ENCODE data around the gene R3HDM4.

DNA sequence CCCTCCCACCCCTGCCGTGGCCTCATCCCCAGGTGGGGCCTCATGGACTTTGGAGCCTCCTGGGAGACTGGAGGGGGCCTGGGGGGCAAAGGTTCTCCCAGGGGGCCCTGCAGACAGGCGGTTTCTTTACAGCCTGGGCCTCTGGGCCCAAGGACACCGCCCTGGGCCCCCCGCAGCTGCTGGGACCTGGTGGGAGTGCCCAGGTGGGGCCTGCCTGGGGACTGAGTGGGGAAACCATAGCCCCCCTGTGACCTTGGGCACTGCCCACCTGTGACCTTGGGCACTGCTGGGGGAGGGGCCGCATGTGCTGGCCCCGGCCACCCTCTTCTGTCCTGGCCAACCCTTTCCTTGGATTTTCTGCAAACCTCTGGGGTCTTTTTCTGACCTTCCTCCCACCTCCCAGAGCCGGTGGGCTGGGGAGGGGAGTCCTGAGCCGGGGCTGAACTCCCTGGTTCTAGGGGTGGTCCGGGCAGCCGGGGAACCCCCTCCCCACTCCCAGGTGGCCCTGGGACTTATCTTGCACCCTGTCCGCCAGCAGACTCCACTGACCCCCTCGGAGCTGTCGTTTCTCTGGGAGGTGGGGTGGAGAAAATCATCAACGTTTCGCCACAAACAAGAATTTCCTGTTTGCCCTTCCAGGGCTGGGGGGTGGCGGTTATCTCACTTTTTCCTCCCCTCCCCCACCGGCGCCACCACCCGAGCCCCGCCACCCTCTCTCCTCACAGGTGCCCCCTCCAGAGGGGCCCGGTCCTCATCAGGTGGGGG lies 39.8 kb upstream of the R3HDM4 start:
- TF ChIP-seq, protein P1, sequence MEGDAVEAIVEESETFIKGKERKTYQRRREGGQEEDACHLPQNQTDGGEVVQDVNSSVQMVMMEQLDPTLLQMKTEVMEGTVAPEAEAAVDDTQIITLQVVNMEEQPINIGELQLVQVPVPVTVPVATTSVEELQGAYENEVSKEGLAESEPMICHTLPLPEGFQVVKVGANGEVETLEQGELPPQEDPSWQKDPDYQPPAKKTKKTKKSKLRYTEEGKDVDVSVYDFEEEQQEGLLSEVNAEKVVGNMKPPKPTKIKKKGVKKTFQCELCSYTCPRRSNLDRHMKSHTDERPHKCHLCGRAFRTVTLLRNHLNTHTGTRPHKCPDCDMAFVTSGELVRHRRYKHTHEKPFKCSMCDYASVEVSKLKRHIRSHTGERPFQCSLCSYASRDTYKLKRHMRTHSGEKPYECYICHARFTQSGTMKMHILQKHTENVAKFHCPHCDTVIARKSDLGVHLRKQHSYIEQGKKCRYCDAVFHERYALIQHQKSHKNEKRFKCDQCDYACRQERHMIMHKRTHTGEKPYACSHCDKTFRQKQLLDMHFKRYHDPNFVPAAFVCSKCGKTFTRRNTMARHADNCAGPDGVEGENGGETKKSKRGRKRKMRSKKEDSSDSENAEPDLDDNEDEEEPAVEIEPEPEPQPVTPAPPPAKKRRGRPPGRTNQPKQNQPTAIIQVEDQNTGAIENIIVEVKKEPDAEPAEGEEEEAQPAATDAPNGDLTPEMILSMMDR (IDR thresholded peaks at IDR 0.05), result no peak
- TF ChIP-seq POLR2A (IDR thresholded peaks at IDR 0.05), result no peak
